DOHH2 (cell line): ENCODE data around the gene BABAM2.

ENCODE experiments used
- EZH2phosphoT487 ChIP-seq: fragments of 200-600 bp; sonication (generic); IDR thresholded peaks from 2 replicates; pipeline ENCODE4 v1.6.1; 2017; ENCODE audit warnings: borderline replicate concordance, mild to moderate bottlenecking, antibody characterized with exemption, low read length, moderate library complexity, mixed read lengths
- TF ChIP-seq, protein P1 (sequence below): fragments of 200-600 bp; sonication (generic); IDR thresholded peaks from one replicate; pipeline ENCODE4 v1.5.1; 2014; ENCODE audit warnings: antibody characterized with exemption, mild to moderate bottlenecking, low read depth, low read length; ENCODE audit not compliant: poor library complexity, severe bottlenecking

DNA sequence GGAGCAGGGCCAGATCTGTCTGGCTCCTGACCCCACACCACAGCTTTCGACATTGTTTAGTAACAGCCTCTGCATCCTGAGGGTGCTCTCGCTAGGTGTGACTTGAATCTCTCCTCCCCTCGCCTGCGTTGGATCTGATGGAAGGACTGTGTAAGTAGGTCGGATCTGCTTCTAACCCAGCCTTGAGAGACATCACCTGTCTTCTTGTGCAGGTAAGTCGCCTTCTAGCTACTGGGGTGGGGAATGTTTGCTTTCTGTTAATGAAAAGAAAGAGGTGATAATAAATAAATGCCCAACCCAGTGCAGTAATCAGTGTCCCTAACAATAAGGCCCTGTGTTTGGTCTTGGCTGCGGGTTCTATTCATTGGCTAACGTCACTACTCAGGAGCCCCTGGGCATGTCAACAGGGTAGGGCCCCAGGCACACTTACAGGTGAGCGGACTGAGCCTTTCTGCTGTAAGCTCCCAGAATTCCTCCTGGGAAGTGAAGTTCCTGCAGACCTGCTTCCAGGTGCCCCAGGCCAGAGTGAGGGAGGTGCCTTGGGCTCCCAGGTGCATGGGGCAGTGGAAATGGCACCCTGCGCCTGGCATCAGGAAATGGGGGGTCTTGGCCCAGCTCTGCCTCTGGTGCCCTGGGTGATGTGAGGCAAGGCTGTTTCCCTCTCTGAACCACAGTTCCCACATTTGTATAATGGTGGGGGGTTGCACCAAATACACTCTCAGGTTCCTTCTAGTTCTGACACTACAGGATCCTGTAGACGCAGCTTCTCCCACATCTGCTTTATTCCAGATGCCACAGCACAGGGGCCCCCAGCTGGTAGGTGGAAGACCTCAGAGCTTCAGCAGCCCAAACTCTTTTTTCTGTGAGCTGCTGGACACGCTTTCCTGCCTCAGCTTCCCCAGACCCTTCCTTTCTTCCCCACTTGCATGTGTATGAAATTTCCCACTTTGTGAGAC is 491.0 kb downstream of the BABAM2 start:
- TF ChIP-seq, protein P1, sequence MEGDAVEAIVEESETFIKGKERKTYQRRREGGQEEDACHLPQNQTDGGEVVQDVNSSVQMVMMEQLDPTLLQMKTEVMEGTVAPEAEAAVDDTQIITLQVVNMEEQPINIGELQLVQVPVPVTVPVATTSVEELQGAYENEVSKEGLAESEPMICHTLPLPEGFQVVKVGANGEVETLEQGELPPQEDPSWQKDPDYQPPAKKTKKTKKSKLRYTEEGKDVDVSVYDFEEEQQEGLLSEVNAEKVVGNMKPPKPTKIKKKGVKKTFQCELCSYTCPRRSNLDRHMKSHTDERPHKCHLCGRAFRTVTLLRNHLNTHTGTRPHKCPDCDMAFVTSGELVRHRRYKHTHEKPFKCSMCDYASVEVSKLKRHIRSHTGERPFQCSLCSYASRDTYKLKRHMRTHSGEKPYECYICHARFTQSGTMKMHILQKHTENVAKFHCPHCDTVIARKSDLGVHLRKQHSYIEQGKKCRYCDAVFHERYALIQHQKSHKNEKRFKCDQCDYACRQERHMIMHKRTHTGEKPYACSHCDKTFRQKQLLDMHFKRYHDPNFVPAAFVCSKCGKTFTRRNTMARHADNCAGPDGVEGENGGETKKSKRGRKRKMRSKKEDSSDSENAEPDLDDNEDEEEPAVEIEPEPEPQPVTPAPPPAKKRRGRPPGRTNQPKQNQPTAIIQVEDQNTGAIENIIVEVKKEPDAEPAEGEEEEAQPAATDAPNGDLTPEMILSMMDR, result no peak
- TF ChIP-seq EZH2phosphoT487, result no peak
